Activated CD4-positive, CD25-positive, alpha-beta regulatory T cell treated with anti-CD3 and anti-CD28 coated beads, Interleukin-2, amount 50 U/mL, for 24 hours (primary cell): ENCODE results near the gene E2F2.

Experiments used
- ATAC-seq, 2 donors: fragments of 150-1000 bp; cut with Tn5 transposase; one replicate each; pipeline ENCODE4 v1.10.0; 2021; ENCODE audit warnings: mild to moderate bottlenecking in 1 of 2, moderate library complexity in 1 of 2

The E2F2 gene

GRCh38 chr1:23481026-23481597 is 49.9 kb downstream of the E2F2 start:
- ATAC-seq = no peak

DNA sequence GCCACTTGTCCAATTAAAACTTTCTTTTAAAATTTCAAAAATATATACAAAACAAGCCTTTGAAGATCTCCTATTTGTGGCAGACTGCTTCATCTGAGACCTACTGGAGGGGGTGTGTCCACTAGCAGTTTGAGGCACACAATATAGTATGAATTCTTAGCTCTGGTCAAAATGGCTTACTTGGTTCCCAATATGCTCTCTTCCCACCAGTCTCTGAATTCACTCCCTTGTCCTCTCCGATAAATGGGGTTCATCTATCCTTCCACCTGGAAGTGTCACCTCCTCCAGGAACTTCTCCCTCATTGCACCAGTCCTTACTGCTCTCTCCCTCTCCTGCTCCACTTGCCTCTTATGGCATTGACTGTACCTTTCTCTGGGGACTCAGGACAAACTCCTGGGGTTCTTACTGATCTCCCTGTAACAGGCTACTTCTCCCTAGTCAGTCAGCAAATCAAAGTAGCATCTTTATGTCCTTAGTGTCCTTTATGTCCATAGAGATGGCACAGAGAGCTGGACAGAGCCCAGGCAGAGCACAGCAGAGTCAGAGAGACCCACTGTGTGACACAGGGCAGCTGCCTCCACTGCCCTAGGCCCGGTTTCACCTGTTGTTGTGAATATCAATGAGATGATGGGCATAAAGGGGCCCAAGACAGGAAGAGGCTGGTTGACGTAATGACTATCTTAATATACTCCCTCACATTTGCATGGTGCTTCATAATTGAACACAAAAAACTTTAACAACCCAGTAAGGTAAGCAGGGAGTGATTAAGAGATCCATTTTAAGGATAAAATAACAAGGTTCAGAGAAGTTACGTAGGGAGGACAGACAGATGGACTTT is 50.6 kb downstream of the E2F2 start:
- no peak for ATAC-seq

DNA sequence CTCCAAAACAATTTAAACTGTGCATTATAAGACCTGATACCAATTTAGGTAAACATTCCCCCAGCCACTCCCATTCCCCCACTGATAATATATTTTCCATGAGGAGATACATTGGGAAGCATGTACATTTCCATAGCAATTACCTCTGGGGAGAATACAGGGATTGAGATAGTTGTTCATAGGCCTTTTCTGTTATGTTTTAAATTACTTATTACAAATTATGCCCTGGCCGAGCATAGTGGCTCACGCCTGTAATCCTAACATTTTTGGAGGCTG is 51.4 kb downstream of the E2F2 start:
- ATAC-seq = no peak

- no peak for ATAC-seq
These were observed 52.0 kb downstream of the E2F2 start for GRCh38 chr1:23478896-23479665.

GRCh38 chr1:23477359-23478144 is 53.5 kb downstream of the E2F2 start:
- ATAC-seq = no peak

DNA sequence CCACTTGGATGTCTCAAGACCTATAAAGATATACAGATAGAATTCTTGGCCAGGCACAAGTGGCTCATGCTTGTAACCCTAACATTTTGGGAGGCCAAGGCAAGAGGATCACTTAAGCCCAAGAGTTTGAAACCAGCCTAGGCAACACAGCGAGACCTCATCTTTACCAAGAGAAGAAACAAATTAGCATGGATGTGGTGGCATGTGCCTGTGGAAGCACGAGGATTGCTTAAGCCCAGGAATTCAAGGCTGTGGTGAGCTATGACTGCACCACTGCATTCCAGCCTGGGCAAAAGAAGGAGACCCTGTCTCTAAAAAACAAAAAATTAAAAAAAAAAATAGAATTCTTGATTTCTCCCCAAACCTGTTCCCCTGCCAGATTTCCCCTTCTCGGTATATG is 55.4 kb downstream of the E2F2 start:
- no peak for ATAC-seq

- no peak for ATAC-seq
These were observed 55.9 kb downstream of the E2F2 start for GRCh38 chr1:23475134-23475628.

DNA sequence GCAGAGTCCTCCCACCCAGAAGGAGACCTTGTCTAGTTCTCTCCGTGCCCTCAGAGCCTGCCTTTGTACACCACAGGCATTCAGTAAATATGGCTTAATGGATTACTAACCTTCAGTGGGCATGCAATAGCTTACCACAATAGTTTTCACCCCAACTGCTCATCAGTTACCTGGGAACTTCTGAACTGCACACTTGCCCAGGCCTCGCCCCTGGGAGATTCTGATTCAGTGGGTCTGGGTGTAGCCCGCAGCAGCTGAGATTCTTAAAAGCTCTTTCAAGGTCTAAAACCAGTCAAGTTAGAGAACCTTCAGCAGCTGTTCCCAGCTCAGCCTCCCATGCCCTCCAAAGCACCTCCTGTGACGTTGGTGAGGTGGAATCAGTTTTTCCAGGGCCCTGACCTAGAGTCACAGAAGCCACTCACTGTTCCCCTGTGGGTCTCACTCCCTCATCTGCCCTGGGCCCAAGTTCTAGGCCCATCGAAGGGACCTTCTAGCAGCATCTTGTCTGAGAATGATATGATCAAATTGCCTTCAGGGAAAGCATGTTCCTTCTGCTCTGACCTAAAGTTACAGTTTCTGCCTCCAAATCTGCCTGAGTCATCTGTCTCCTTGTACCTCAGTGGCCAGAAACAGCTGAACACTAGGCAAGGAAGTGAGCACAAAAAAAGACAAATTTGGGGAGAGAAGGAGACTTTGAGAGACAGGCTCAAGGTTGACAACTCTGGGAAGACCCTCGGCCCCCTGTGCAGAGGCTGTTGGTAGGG is 57.8 kb downstream of the E2F2 start:
- no peak for ATAC-seq

DNA sequence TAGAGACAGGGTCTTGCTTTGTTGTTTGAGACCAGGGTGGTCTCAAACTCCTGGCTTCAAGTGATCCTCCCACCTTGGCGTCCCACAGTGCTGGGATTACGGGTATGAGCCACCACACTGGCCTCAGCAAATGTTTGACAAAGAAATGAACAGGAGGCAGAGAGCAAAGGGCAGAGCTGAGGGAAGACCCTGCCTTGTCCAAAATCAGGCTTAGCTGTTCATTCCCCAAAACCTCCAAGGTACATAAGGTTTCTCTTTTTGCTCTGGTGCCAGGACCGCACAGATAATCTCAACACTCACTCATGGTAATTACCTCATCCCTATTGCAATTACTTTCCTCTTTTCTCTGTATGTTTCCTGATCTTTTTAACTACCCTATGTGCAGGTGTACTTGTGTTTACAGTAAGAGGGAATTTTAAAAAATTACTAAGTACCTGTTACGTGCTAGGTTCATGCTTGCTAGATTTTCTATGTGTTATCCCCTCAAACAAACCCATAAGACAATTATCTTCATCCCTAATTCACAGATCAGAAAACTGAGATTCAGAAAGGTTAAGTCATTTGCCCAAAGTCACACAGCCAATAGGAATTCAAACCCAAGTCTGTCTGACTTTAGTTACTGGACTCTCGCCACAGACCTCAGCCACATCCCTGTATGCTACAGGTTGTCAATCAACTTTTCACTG is 58.5 kb downstream of the E2F2 start:
- no peak for ATAC-seq

DNA sequence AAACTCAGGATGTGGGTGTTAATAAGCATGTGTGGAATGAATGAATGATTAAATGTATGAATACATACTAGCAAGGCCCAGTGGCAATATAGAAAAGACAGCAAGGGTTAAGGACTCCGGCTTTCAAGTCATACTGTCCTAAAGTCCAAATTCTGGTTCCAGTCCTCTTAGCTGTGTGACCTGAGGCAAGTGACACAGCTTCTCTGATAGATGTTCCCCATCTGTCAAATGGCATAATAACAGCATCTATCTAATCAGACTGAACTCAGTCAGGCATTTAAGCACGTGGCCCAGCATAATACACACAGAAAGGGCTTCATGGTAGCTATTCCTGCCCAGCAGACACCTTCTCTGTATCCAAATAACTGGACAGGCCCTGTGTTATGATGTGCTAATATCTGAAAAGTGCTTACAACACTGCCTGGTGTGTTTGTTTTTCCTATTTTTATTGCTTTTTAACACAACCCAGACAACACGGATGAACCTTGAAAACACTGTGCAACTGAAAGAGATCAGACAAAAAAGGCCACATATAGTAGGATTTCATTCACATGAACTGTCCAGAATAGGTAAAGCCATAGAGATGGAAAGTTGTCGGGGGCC is 59.5 kb downstream of the E2F2 start:
- ATAC-seq = no peak

DNA sequence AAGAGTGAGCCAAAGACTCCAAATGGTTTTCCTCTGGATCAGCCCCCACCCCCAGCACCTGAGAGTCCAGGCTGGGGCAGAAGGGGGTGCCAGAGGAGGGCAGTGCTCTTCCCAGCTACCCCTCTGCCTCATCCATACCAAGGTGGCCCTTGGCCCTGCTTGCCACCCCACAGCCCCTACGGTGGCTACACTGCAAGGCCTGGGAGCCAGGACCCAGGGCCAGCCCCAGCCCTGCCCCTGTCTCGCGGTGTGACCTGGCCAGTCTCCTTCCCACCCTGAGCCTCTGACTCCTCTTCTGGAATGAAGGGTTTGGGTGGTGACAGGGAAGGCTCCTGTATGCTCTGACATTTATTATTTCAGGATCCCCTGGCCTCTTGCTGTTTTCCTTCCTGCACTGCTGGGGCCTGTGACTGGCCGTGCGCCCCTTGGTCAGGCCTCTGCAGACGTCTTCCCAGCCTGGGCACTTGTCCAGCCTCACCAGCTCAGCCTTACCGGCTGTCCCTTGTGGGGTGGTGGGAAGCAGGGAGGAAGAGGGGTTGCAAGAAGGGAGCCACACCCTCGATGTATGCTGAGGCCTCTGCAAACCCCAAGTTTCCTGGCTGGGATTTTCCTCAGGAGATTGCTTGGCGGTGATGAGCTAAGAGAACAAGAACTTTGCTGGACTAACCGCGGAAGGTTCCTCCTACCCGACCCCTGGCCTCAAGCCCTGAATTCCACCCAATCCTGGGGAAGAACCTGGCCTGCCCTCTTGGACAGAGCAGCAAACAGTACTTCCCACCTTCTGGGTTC is 60.6 kb downstream of the E2F2 start:
- ATAC-seq = no peak

- no peak for ATAC-seq
These were observed 61.6 kb downstream of the E2F2 start for GRCh38 chr1:23469372-23469982.

DNA sequence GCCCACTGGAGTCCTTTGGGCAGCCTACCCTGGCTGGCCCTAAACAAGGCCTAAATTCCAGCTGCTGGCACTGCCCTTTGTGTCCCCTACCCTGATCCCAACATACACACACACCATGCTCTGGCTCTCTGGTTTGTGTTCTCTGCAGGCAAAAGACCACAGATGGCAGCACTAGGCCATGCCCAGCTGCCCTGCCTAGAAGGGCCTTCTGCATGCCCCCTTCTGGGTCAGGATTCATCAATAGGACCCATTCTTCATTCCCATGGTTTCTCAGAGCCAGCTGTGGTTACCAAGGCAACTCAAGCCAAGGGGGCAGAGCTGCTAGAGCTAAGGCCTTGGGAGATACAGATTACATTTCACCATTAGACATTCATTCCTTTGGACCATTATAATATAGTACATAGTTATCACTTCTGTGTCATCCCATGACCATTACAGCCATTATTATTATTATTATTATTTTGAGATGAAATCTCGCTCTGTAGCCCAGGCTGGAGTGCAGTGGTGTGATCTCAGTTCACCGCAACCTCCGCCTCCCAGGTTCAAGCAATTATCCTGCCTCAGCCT is 64.5 kb downstream of the E2F2 start:
- no peak for ATAC-seq

DNA sequence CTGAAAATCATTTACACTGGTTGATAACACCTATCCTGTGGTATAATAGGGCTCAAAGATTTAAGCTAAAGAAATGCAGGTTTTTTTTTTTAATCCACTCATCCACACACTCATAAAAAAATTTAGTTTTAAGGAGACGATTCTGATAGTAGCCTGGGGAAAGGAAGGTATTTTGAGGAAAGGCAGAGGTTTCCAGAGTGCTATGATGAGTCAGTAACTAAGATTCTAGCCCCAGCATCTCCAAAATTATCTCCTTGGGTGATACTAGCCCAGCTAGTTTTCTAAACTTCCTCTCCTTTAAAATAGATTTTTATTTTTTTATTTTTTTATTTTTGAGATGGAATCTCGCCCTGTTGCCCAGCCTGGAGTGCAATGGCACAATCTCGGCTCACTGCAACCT is 67.7 kb downstream of the E2F2 start:
- no peak for ATAC-seq

GRCh38 chr1:23462766-23463165 is 68.3 kb downstream of the E2F2 start:
- ATAC-seq = no peak

GRCh38 chr1:23461050-23461449 is 70.0 kb downstream of the E2F2 start:
- ATAC-seq = no peak

DNA sequence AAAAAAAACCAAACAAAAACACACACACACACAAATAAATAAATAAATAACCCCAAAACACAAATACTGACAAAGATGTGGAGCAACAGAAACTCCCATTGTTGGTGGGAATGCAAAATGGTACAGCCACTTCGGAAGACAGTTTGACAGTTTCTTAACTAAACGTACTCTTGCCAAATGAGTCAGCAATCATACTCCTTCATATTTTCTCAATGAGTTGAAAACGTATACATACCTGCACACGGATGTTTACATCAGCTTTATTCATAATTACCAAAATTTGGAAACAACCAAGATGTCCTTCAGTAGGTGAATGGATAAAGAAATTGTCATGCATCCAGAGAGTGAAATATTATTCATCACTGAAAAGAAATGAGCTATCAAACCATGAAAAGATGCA is 70.5 kb downstream of the E2F2 start:
- ATAC-seq = no peak

DNA sequence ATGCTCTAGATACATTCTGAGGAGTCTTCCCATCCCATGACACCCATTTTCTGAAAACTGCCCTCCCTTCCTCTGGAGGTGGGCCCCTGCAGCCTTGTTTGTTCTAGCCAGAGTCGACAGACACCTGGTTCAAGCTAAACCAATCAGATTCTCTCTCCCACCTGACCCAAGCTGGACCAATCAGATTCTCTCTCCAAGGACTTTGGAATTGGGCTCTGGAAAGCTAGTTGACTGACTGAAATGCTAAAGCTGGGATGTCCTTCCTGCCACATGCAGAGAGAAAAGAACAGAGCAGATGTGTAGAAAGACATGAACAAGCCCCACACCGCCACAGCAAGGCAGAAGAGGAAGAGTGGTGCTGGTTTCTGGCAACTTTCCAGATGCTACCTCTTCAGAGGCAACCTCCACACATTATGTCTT is 71.7 kb downstream of the E2F2 start:
- ATAC-seq = no peak
